ENCODE results near the gene OPN4.

The OPN4 gene

GRCh38 chr10:86705139-86705538, 50.8 kb downstream of the OPN4 start:
- no peak for DNase-seq (ENCODE audit: low spot score)
- TF ChIP-seq, protein P1, sequence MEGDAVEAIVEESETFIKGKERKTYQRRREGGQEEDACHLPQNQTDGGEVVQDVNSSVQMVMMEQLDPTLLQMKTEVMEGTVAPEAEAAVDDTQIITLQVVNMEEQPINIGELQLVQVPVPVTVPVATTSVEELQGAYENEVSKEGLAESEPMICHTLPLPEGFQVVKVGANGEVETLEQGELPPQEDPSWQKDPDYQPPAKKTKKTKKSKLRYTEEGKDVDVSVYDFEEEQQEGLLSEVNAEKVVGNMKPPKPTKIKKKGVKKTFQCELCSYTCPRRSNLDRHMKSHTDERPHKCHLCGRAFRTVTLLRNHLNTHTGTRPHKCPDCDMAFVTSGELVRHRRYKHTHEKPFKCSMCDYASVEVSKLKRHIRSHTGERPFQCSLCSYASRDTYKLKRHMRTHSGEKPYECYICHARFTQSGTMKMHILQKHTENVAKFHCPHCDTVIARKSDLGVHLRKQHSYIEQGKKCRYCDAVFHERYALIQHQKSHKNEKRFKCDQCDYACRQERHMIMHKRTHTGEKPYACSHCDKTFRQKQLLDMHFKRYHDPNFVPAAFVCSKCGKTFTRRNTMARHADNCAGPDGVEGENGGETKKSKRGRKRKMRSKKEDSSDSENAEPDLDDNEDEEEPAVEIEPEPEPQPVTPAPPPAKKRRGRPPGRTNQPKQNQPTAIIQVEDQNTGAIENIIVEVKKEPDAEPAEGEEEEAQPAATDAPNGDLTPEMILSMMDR (IDR thresholded peaks at IDR 0.05; ENCODE audit: extremely low read depth, missing control alignments), result no peak

DNA sequence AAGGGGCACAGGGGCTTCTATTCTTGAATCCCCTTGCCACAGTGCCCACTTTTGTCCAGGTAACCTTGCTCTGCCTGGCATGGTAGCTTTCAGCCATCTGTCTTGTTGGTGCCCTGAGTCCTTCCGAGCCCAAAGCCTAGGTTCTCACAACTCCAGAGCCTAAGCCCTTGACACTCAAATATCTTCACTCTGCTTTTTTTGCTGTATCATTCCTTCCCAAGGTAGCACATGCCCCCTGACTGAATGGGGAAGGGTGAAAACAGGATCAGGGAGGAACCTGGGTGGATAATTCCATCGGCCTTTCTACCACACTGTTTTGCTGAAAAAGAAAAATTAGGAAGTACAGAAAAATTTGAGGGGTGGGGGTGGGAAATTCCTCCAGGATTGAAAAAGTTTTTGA, 51.6 kb downstream of the OPN4 start:
- TF ChIP-seq, protein P1 (IDR thresholded peaks at IDR 0.05; ENCODE audit: extremely low read depth, missing control alignments), result no peak

GRCh38 chr10:86706401-86706841, 52.1 kb downstream of the OPN4 start:
- DNase-seq (ENCODE audit: low spot score), result no peak

More for the DNA sequence above, 51.6 kb downstream of the OPN4 start:
- DNase-seq (ENCODE audit: low spot score), result no peak

DNA sequence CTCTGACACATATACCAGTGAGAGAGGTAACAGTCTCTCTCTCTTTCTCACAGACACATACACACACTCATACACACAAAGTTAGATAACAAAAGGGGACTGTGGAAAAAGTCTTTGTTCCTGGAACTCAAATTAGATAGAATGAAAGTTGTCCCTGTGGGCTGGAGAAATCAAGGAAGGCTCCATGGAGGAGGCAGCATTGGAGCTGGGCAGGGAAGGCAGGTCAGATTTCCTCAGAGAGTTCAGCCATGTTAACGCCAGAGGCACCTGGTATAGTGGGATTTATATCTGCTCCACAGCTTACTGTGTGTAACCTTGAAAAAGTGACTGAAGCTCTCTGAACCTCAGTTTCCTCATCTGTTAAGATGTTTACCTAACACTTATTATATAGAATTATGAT, 52.6 kb downstream of the OPN4 start:
- TF ChIP-seq, protein P1 (IDR thresholded peaks at IDR 0.05; ENCODE audit: extremely low read depth, missing control alignments), result no peak
- no peak for DNase-seq (ENCODE audit: low spot score)

More at GRCh38 chr10:86706401-86706841, 52.1 kb downstream of the OPN4 start:
- TF ChIP-seq, protein P1 (IDR thresholded peaks at IDR 0.05; ENCODE audit: extremely low read depth, missing control alignments), result no peak

DNA sequence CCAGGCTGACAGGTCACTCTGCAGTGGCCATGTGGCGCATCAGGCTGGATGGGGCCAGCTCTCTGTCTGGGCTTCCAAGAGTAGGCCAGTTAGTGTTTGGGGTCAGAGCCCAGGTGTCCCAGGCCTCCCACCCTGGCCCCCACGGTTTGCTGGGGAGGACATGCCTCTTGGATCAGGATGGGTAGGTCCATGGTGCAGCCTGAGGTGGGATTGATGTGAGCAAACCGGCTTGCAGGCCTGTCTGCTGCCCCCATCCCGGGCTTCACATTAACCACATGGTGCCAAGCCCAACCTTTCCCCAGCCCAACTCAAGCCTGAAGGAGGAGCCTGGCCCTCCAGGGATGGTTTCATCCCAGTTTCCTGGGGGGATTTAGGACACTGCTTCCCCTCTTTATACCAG, 53.2 kb downstream of the OPN4 start:
- TF ChIP-seq, protein P1 (IDR thresholded peaks at IDR 0.05; ENCODE audit: extremely low read depth, missing control alignments), result no peak
- DNase-seq (ENCODE audit: low spot score), result no peak

GRCh38 chr10:86708068-86708782, 53.9 kb downstream of the OPN4 start:
- no peak for DNase-seq (ENCODE audit: low spot score)
- TF ChIP-seq, protein P1 (IDR thresholded peaks at IDR 0.05; ENCODE audit: extremely low read depth, missing control alignments), result no peak

DNA sequence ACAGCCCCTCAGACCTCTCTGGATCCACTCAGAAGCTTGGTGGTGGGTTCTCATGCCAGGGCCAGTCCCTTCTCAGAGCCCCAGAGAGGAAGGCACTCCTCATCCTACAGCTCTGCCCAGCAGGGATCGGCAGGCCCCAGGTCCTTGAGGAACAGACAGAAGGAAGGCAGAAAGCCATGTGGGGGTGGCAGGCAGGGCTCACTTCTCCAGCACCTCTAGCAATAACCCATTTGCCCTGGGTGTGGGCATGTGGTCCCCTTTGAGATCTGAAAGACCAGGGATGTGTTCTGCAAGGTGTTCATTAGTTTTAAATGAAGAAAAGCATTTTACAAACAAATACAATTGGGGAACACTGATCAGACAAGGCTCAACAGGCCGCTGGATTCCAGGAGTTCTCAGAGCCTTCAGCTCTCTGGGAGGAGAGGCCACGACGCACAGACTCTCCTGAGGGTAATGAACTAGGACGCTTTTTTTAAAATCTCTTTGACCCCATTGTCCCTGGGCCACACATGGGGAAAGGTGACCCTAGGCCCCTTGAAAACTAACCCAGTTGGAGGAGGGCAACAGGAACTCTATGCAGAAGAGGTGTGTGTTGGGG, 54.5 kb downstream of the OPN4 start:
- no peak for DNase-seq (ENCODE audit: low spot score)

More for the DNA sequence above, 54.5 kb downstream of the OPN4 start:
- TF ChIP-seq, protein P1 (IDR thresholded peaks at IDR 0.05; ENCODE audit: extremely low read depth, missing control alignments), result no peak

Measured in GM20000 (cell line).